Endothelial cell of umbilical vein (primary cell): ENCODE measurements around the gene ENG. TPM values are rescaled to one million over a fixed set of nuclear protein-coding genes. Genes with fewer than 3 reads are reported as not detected.

ENCODE experiments used
- BruUV-seq: library from RNA; stranded (reverse); fragments of 400-500 nt; replicated peaks from 2 replicates; lab custom pipeline; 2021; lab: Mats Ljungman, UMichigan
- CTCF ChIA-PET: fragments of 300-600, 350-600 bp; sonication (Branson Sonifier 250); formaldehyde crosslinking; loops from one replicate; lab custom pipeline; 2021; ENCODE audit warnings: antibody characterized with exemption, inconsistent platforms; lab: Charles Lee
- POLR2A ChIA-PET: fragments of 300-600, 350-600 bp; sonication (Branson Sonifier 250); formaldehyde crosslinking; loops from one replicate; lab custom pipeline; 2021; ENCODE audit warnings: antibody characterized with exemption, inconsistent platforms; lab: Charles Lee
- DNase-seq: peaks from one replicate; pipeline ENCODE4 v3.0.0-alpha.2; 2011; ENCODE audit warnings: low read depth, low spot score
- FAIRE-seq: peaks from 2 replicates; lab custom pipeline; 2011; peaks lifted over from hg19 to GRCh38; lab: Jason Lieb, UNC
- H2AFZ ChIP-seq: 2 replicates; pipeline ENCODE4 v1.6.0; 2012; ENCODE audit warnings: low read depth, low read length, control low read depth, inconsistent platforms
- H3K27ac ChIP-seq: 2 replicates; pipeline ENCODE4 v1.5.1; 2011; ENCODE audit warnings: low read depth, mild to moderate bottlenecking, control low read depth, low read length, moderate library complexity; ENCODE audit not compliant: insufficient read depth
- H3K27me3 ChIP-seq, 2 experiments: 2 replicates each; pipeline versions ENCODE4 v1.6.0 to v1.6.1; 2011; ENCODE audit warnings: low read length in 2 of 2, mixed read lengths in 1 of 2; ENCODE audit not compliant: control insufficient read depth in 2 of 2, insufficient read depth in 2 of 2
- H3K36me3 ChIP-seq, 2 experiments: 2 replicates in 1 of 2; 3 replicates in 1 of 2; pipeline ENCODE4 v1.5.1; 2011; ENCODE audit warnings: low read length in 2 of 2, mild to moderate bottlenecking in 1 of 2, moderate library complexity in 1 of 2; ENCODE audit not compliant: control insufficient read depth in 2 of 2, insufficient read depth in 2 of 2; ENCODE audit errors: extremely low read depth in 1 of 2
- H3K4me1 ChIP-seq: 3 replicates; pipeline ENCODE4 v1.5.1; 2011; ENCODE audit warnings: mild to moderate bottlenecking, low read length; ENCODE audit not compliant: control insufficient read depth, insufficient read depth; ENCODE audit errors: extremely low read depth
- H3K4me2 ChIP-seq: 2 replicates; pipeline ENCODE4 v1.6.1; 2011; ENCODE audit warnings: low read length, control low read depth, mixed read lengths; ENCODE audit not compliant: insufficient read depth
- H3K4me3 ChIP-seq, 3 experiments: fragments of 200-600 bp in 1 of 3; sonication (generic), shearing (Covaris generic) in 1 of 3; replicated peaks in 1 of 3; 2 replicates each; pipeline ENCODE4 v1.5.1; 2011 to 2016; ENCODE audit warnings: control low read depth in 3 of 3, low read length in 3 of 3, mild to moderate bottlenecking in 2 of 3, inconsistent platforms in 1 of 3, low read depth in 1 of 3, moderate library complexity in 1 of 3; ENCODE audit not compliant: insufficient read depth in 1 of 3
- H3K79me2 ChIP-seq: 2 replicates; pipeline ENCODE4 v1.6.0; 2012; ENCODE audit warnings: low read length, inconsistent platforms; ENCODE audit not compliant: control insufficient read depth, insufficient read depth
- H3K9ac ChIP-seq: replicated peaks from 2 replicates; pipeline ENCODE3; 2011; ENCODE audit warnings: low read length, control low read depth; ENCODE audit not compliant: insufficient read depth; ENCODE audit errors: extremely low read depth
- H3K9me1 ChIP-seq: replicated peaks from 3 replicates; pipeline ENCODE4 v1.6.0; 2011; ENCODE audit warnings: mild to moderate bottlenecking, low read length; ENCODE audit not compliant: control insufficient read depth, insufficient read depth; ENCODE audit errors: extremely low read depth
- H3K9me3 ChIP-seq: replicated peaks from 2 replicates; pipeline ENCODE4 v1.5.1; 2012; ENCODE audit warnings: low read length, inconsistent platforms; ENCODE audit not compliant: control insufficient read depth, insufficient read depth
- H4K20me1 ChIP-seq: replicated peaks from 2 replicates; pipeline ENCODE3; 2011; ENCODE audit warnings: mild to moderate bottlenecking, low read length; ENCODE audit not compliant: control insufficient read depth, insufficient read depth; ENCODE audit errors: extremely low read depth
- CTCF ChIP-seq, 2 donors: IDR thresholded peaks; 1 replicate in 1 of 2; 2 replicates in 1 of 2; pipeline ENCODE4 v1.5.1; 2011; ENCODE audit warnings: low read length in 2 of 2, mild to moderate bottlenecking in 2 of 2, moderate library complexity in 2 of 2, control low read depth in 1 of 2, inconsistent platforms in 1 of 2, low read depth in 1 of 2; ENCODE audit not compliant: insufficient read depth in 1 of 2; ENCODE audit errors: extremely low read depth in 1 of 2
- EZH2 ChIP-seq: IDR thresholded peaks from 2 replicates; pipeline ENCODE4 v1.6.1; 2012; ENCODE audit warnings: borderline replicate concordance, low read depth, mild to moderate bottlenecking, moderate library complexity, low read length, inconsistent platforms; ENCODE audit not compliant: severe bottlenecking
- FOS ChIP-seq: IDR thresholded peaks from 2 replicates; pipeline ENCODE4 v1.6.1; 2011; ENCODE audit warnings: mild to moderate bottlenecking, low read length, moderate library complexity, borderline replicate concordance; ENCODE audit not compliant: insufficient read depth
- GATA2 ChIP-seq: IDR thresholded peaks from 2 replicates; pipeline ENCODE4 v1.7.0; 2011; ENCODE audit warnings: low read depth, mild to moderate bottlenecking, moderate library complexity, mixed read lengths, low read length; ENCODE audit not compliant: insufficient read length, insufficient read depth
- JUN ChIP-seq: IDR thresholded peaks from 2 replicates; pipeline ENCODE4 v1.6.1; 2011; ENCODE audit warnings: borderline replicate concordance, low read depth; ENCODE audit not compliant: insufficient read length, insufficient read depth
- MAX ChIP-seq: IDR thresholded peaks from 2 replicates; pipeline ENCODE4 v1.6.1; 2011; ENCODE audit not compliant: insufficient read depth, insufficient read length
- MYC ChIP-seq: IDR thresholded peaks from one replicate; pipeline ENCODE4 v1.6.1; 2011; ENCODE audit warnings: mild to moderate bottlenecking, low read depth, low read length
- POLR2A ChIP-seq: IDR thresholded peaks from 2 replicates; pipeline ENCODE4 v1.6.1; 2012; ENCODE audit warnings: low read depth, mild to moderate bottlenecking, control low read depth, low read length
- POLR2AphosphoS5 ChIP-seq: IDR thresholded peaks from 2 replicates; pipeline ENCODE4 v1.6.1; 2012; ENCODE audit warnings: low read depth, mild to moderate bottlenecking, control low read depth, low read length, moderate library complexity; ENCODE audit not compliant: insufficient read depth
- dilution Hi-C: fragments of 300-500 bp; cut with MboI; formaldehyde crosslinking; loops from one replicate; pipeline ENCODE4 v1.15.0; 2019; ENCODE audit warnings: low sequenced_read_pairs; ENCODE audit not compliant: extremely low pct_ligation_motif_present
- intact Hi-C: fragments of 100-400 bp; cut with micrococcal nuclease; formaldehyde crosslinking; loops from one replicate; pipeline ENCODE4 v1.10.0; 2022
- polyA plus RNA-seq, 4 experiments: library from polyadenylated mRNA; depleted of rRNA in 3 of 4; stranded (reverse) in 3 of 4; unstranded in 1 of 4; fragments of >200 nt; gene quantifications; 2 replicates each; pipeline versions ENCODE4 v1.2.1 to v1.2.3, GENCODE V29; 2011 to 2012; ENCODE audit warnings: missing spikeins in 1 of 4
- total RNA-seq: library from RNA; stranded (reverse); gene quantifications from 2 replicates; pipeline ENCODE4 v1.2.3, GENCODE V29; 2021

Gene ENG
- total and polyA plus RNA-seq, 2 donors (not counting 3 experiments of a cell fraction or from before 2014, with no cell fraction given), result 338 to 728 TPM

GRCh38 chr9:127816728-127817127, 37.7 kb downstream of the ENG start:
- intact Hi-C loops (loop anchor here (2.0 kb wide), 1 partner anchor 54 kb away; no protein-coding TSS in a partner anchor), dilution Hi-C loops (no loop called here)
- Histone ChIP-seq H3K4me1 (peaks cover 10% of the 10 kb centered on the region), H2AFZ (no peak overlapping the region), H3K9me3 (no peaks in the 10 kb centered on the region), H3K4me2 (no peak overlapping the region), H3K4me3 (no peak overlapping the region), H3K9me1 (no peaks in the 10 kb centered on the region), H3K27ac (no peak overlapping the region), H3K36me3 (peaks cover 33 to 65% of the 10 kb centered on the region in 2 experiments), H3K27me3 (no peaks in the 10 kb centered on the region), H3K9ac (no peak overlapping the region), H3K79me2 (peaks cover 15% of the 10 kb centered on the region), H4K20me1 (no peaks in the 10 kb centered on the region)
- no peak for DNase-seq
- ChIA-PET POLR2A (interaction anchor here (1.2 kb wide), 1 partner anchor 46 kb away, joined by 3 read pairs; no protein-coding TSS in a partner anchor), CTCF (interaction anchor here (1.2 to 8.4 kb wide), 5 partner anchors 11 to 104 kb away, joined by 4 to 76 read pairs (median 6); partner anchors contain the start of genes ENG and TOR2A)
- no TSS peak for BruUV-seq
- TF ChIP-seq JUN, result no peak
- TF ChIP-seq FOS, result no peak
- TF ChIP-seq EZH2, result no peak
- TF ChIP-seq POLR2A, result no peak
- TF ChIP-seq GATA2, result no peak
- no peak for TF ChIP-seq CTCF (IDR thresholded peaks at IDR 0.05; ENCODE audit: extremely low read depth in 1 of 2, insufficient read depth in 1 of 2, low read depth in 1 of 2, low read length in 2 of 2)
- no peak for TF ChIP-seq MAX
- no peak for TF ChIP-seq POLR2AphosphoS5
- no peak for TF ChIP-seq MYC
- FAIRE-seq, result peak; percentile 8
